HepG2 (cell line): ENCODE results near the gene ATG2A. TPM values are rescaled to one million over a fixed set of nuclear protein-coding genes. Genes with fewer than 3 reads are reported as not detected.

Experiments
- AGO2 ChIP-seq: fragments of 200-400 bp; formaldehyde crosslinking; optimal IDR thresholded peaks from 2 replicates; pipeline ENCODE3; 2017; ENCODE audit warnings: mild to moderate bottlenecking, low read depth, low read length, moderate library complexity
- CBFB ChIP-seq: sonication (generic); formaldehyde crosslinking; IDR thresholded peaks from 2 replicates; pipeline ENCODE4 v1.4.0; 2020; ENCODE audit warnings: missing genetic modification reagents
- ELK4 ChIP-seq: sonication (generic); formaldehyde crosslinking; IDR thresholded peaks from 2 replicates; pipeline ENCODE4 v1.9.0; 2021; ENCODE audit warnings: missing genetic modification reagents, borderline replicate concordance
- HNF4G ChIP-seq, 2 experiments: sonication (generic) in 1 of 2; formaldehyde crosslinking in 1 of 2; IDR thresholded peaks; 2 replicates each; pipeline versions ENCODE4 v1.4.0 to v1.6.1; 2011 to 2020; ENCODE audit warnings: borderline replicate concordance in 2 of 2, low read depth in 2 of 2, mild to moderate bottlenecking in 2 of 2, low read length in 1 of 2, missing genetic modification reagents in 1 of 2, moderate library complexity in 1 of 2
- IRF9 ChIP-seq: sonication (generic); formaldehyde crosslinking; IDR thresholded peaks from 2 replicates; pipeline ENCODE4 v1.8.0; 2022; ENCODE audit warnings: missing genetic modification reagents, mild to moderate bottlenecking, borderline replicate concordance
- JUND ChIP-seq: sonication (generic); formaldehyde crosslinking; IDR thresholded peaks from 2 replicates; pipeline ENCODE4 v1.8.0; 2022; ENCODE audit warnings: mild to moderate bottlenecking, missing genetic modification reagents
- MZF1 ChIP-seq: sonication (generic); formaldehyde crosslinking; IDR thresholded peaks from 2 replicates; pipeline ENCODE4 v1.8.1; 2023; ENCODE audit warnings: mild to moderate bottlenecking, missing genetic modification reagents, borderline replicate concordance
- PAXIP1 ChIP-seq: sonication (generic); formaldehyde crosslinking; conservative IDR thresholded peaks from 2 replicates; pipeline ENCODE4 v1.4.0; 2020; ENCODE audit warnings: mild to moderate bottlenecking, missing genetic modification reagents, moderate library complexity
- RFX5 ChIP-seq: IDR thresholded peaks from 2 replicates; pipeline ENCODE4 v1.6.1; 2011; ENCODE audit warnings: low read depth, low read length, improper control_type of control experiment
- SALL1 ChIP-seq: sonication (generic); formaldehyde crosslinking; IDR thresholded peaks from 2 replicates; pipeline ENCODE4 v1.8.0; 2022; ENCODE audit warnings: mild to moderate bottlenecking, missing genetic modification reagents
- SAP130 ChIP-seq: IDR thresholded peaks from 2 replicates; pipeline ENCODE4 v1.6.1; 2016; ENCODE audit warnings: low read depth
- TAF1 ChIP-seq: sonication (generic); formaldehyde crosslinking; IDR thresholded peaks from 2 replicates; pipeline ENCODE4 v1.4.0; 2020; ENCODE audit warnings: missing genetic modification reagents
- ZBTB10 ChIP-seq: sonication (generic); formaldehyde crosslinking; IDR thresholded peaks from 2 replicates; pipeline ENCODE4 v1.4.0; 2020; ENCODE audit warnings: missing genetic modification reagents, borderline replicate concordance
- ZEB1 ChIP-seq: IDR thresholded peaks from 2 replicates; pipeline ENCODE4 v1.6.1; 2012; ENCODE audit warnings: mild to moderate bottlenecking, low read depth, inconsistent platforms; ENCODE audit not compliant: insufficient replicate concordance
- ZFY ChIP-seq: sonication (generic); formaldehyde crosslinking; IDR thresholded peaks from 2 replicates; pipeline ENCODE4 v1.4.0; 2020; ENCODE audit warnings: missing genetic modification reagents
- ZKSCAN5 ChIP-seq: sonication (generic); formaldehyde crosslinking; IDR thresholded peaks from 2 replicates; pipeline ENCODE4 v1.5.1; 2020; ENCODE audit warnings: mild to moderate bottlenecking, missing genetic modification reagents
- ZNF124 ChIP-seq: sonication (generic); formaldehyde crosslinking; IDR thresholded peaks from 2 replicates; pipeline ENCODE4 v1.4.0; 2020; ENCODE audit warnings: missing genetic modification reagents
- ZNF530 ChIP-seq: sonication (generic); formaldehyde crosslinking; IDR thresholded peaks from 2 replicates; pipeline ENCODE4 v1.5.0; 2020; ENCODE audit warnings: low read depth, mild to moderate bottlenecking, missing genetic modification reagents
- ZNF777 ChIP-seq: sonication (generic); formaldehyde crosslinking; IDR thresholded peaks from 2 replicates; pipeline ENCODE4 v1.4.0; 2020; ENCODE audit warnings: missing genetic modification reagents
- polyA plus RNA-seq, 8 experiments: library from polyadenylated mRNA; depleted of rRNA in 3 of 8; stranded (reverse) in 7 of 8; unstranded in 1 of 8; fragments of >200 nt; fragmentation: Illumina TruSeq in 4 of 8; extraction: Trizol in 4 of 8; gene quantifications; 2 replicates each; pipeline versions ENCODE4 v1.2.1 to v1.2.3, GENCODE V29; 2011 to 2016; ENCODE audit warnings: low read depth in 4 of 8, missing spikeins in 1 of 8, mixed read lengths in 1 of 8; ENCODE audit not compliant: insufficient read depth in 1 of 8
- total RNA-seq, 5 experiments: library from RNA; depleted of rRNA; stranded (reverse); fragments of >200 nt; fragmentation: Illumina TruSeq; extraction: Trizol; gene quantifications; 2 replicates each; pipeline ENCODE4 v1.2.3, GENCODE V29; 2016; ENCODE audit warnings: low read depth in 1 of 5

Gene ATG2A
- total and polyA plus RNA-seq, 2 of the 13 experiments (the other 11 are each of a cell fraction or from before 2014, with no cell fraction given) = 6.7 to 8.0 TPM

GRCh38 chr11:64891215-64891848 is 25.7 kb downstream of the ATG2A start (continued):
- TF ChIP-seq PAXIP1 (CRISPR knock-in tag) = peak; percentile 49
- TF ChIP-seq ZEB1 = peak; percentile 57
- TF ChIP-seq MZF1 (CRISPR knock-in tag) = no peak
- peak; percentile 53; the same call in 1 of the 2 replicates for TF ChIP-seq IRF9 (CRISPR knock-in tag)
- peak; percentile 13 for TF ChIP-seq SALL1 (CRISPR knock-in tag)
- no peak for TF ChIP-seq CBFB (CRISPR knock-in tag)
- no peak for TF ChIP-seq ZKSCAN5 (CRISPR knock-in tag)
- TF ChIP-seq TAF1 (CRISPR knock-in tag) = no peak
- TF ChIP-seq RFX5 = no peak
- no peak for TF ChIP-seq JUND (CRISPR knock-in tag)
- peak; percentile 63 for TF ChIP-seq HNF4G (IDR thresholded peaks at IDR 0.05; ENCODE audit: borderline replicate concordance, low read depth, low read length)
- no peak for TF ChIP-seq HNF4G (CRISPR knock-in tag; IDR thresholded peaks at IDR 0.05; ENCODE audit: borderline replicate concordance, low read depth)
- TF ChIP-seq ZFY = peak; percentile 40; the same call in 1 of the 2 replicates
- peak; percentile 65; the same call in 1 of the 2 replicates for TF ChIP-seq ZNF124 (CRISPR knock-in tag)
- TF ChIP-seq ZNF530 (CRISPR knock-in tag) = no peak
- no peak for TF ChIP-seq ZNF777 (CRISPR knock-in tag)
- TF ChIP-seq SAP130 (CRISPR knock-in tag) = peak; percentile 18
- TF ChIP-seq AGO2 = peak; percentile 83
- no peak for TF ChIP-seq ELK4
- 0 out of 2 replicates have a peak, but pooled peaks have one; percentile 32 for TF ChIP-seq ZBTB10 (CRISPR knock-in tag)
